HUES48 (cell line): ENCODE measurements around the gene ASXL1.

Experiments
- H3K27ac ChIP-seq: one replicate; pipeline ENCODE4 v1.7.0; 2013; ENCODE audit warnings: low read depth, low read length, inconsistent platforms
- H3K27me3 ChIP-seq: 2 replicates; pipeline ENCODE4 v1.6.1; 2013; ENCODE audit warnings: mild to moderate bottlenecking, low read length; ENCODE audit not compliant: control insufficient read depth, insufficient read depth
- H3K36me3 ChIP-seq: 2 replicates; pipeline ENCODE4 v1.6.1; 2013; ENCODE audit warnings: low read length; ENCODE audit not compliant: control insufficient read depth, insufficient read depth
- H3K4me1 ChIP-seq: 2 replicates; pipeline ENCODE4 v1.6.1; 2013; ENCODE audit warnings: mild to moderate bottlenecking, low read length; ENCODE audit not compliant: control insufficient read depth, insufficient read depth
- H3K4me3 ChIP-seq: 2 replicates; pipeline ENCODE4 v1.5.1; 2013; ENCODE audit warnings: mild to moderate bottlenecking, low read depth, low read length
- H3K9ac ChIP-seq: 2 replicates; pipeline ENCODE4 v1.6.1; 2013; ENCODE audit warnings: mild to moderate bottlenecking, low read depth, low read length, moderate library complexity
- H3K9me3 ChIP-seq: 2 replicates; pipeline ENCODE4 v1.6.1; 2013; ENCODE audit warnings: low read length; ENCODE audit not compliant: control insufficient read depth, insufficient read depth

ASXL1 gene

GRCh38 chr20:32449057-32449889 is 91.1 kb downstream of the ASXL1 start:
- peaks cover 67% of the 10 kb centered on the region for H3K36me3 ChIP-seq

DNA sequence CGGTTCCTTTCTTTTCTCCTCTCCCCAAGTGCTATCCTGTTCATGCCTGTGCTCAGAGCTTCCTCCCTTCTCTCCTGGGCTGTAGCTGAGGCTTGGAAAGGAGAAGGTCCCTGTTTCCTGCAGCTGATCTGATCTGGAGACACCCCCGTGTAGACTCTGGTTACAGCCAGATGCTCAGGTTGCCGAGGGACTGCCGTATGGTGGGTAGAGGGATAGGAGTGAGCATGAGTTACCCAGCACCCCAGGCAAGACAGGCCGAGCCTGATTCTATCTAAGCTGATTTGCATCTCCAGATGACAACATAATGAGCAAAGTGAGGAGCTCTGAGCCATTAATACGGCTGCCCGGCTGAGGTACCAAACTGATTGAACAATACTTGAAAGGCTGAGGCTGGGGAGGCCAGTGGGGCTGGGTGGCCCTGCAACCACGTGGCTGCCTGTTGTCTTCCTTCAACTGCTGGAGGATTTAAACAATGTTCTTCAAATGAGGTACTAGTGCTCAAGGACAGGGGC is 91.8 kb downstream of the ASXL1 start:
- H3K9ac ChIP-seq: no peak overlapping the region
- H3K9me3 ChIP-seq: no peaks in the 10 kb centered on the region
- H3K36me3 ChIP-seq: peaks cover 67% of the 10 kb centered on the region
- no peak overlapping the region for H3K4me3 ChIP-seq
- H3K27me3 ChIP-seq: no peaks in the 10 kb centered on the region
- no peak overlapping the region for H3K27ac ChIP-seq
- H3K4me1 ChIP-seq: peaks cover 4% of the 10 kb centered on the region; the same call in 1 of the 2 replicates

More at GRCh38 chr20:32449057-32449889, 91.1 kb downstream of the ASXL1 start:
- no peaks in the 10 kb centered on the region for H3K9me3 ChIP-seq
- no peak overlapping the region for H3K4me3 ChIP-seq
- no peaks in the 10 kb centered on the region for H3K27me3 ChIP-seq
- H3K27ac ChIP-seq: no peak overlapping the region
- H3K9ac ChIP-seq: no peak overlapping the region
- H3K4me1 ChIP-seq: peaks cover 7% of the 10 kb centered on the region; the same call in 1 of the 2 replicates

DNA sequence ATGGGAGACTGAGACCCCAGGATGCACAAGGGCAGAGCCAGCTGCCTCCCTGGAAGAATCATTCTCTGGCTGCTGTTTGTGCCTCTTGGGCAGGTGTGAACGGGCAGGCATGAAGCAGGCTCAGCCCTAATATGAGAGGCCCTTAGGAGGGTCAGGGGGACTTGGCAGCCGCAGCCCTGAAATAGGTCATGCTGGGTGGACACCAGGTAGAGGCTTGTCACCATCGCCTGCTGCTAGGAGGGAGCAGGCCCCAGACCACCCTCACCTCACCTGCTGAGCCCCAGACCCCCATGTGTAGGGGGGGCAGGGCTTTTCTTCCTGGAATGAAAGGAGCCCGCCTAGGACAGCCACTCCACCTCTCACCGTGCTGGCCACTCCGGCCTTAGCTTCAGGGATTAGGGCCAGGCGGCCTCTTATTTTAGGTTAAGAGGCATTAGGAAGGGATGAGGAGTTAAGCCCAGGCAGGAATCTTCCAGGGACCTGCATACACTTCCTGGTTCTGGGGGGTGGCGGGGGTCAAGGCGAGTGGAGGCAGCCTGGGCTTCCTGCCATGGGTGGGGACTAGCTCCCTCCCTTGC is 92.4 kb downstream of the ASXL1 start:
- no peaks in the 10 kb centered on the region for H3K4me1 ChIP-seq
- H3K27ac ChIP-seq: no peak overlapping the region
- H3K9ac ChIP-seq: no peak overlapping the region
- H3K27me3 ChIP-seq: no peaks in the 10 kb centered on the region
- H3K36me3 ChIP-seq: peaks cover 67% of the 10 kb centered on the region
- H3K9me3 ChIP-seq: no peaks in the 10 kb centered on the region
- no peak overlapping the region for H3K4me3 ChIP-seq

- no peak overlapping the region for H3K9ac ChIP-seq
- no peaks in the 10 kb centered on the region for H3K4me1 ChIP-seq
- no peak overlapping the region for H3K4me3 ChIP-seq
- H3K27me3 ChIP-seq: no peaks in the 10 kb centered on the region
- no peak overlapping the region for H3K27ac ChIP-seq
- no peaks in the 10 kb centered on the region for H3K9me3 ChIP-seq
- H3K36me3 ChIP-seq: peaks cover 66% of the 10 kb centered on the region
Measured at GRCh38 chr20:32451340-32451681, 93.2 kb downstream of the ASXL1 start.

GRCh38 chr20:32451682-32452461 is 93.7 kb downstream of the ASXL1 start:
- H3K27ac ChIP-seq: no peak overlapping the region
- no peak overlapping the region for H3K4me3 ChIP-seq
- peaks cover 60% of the 10 kb centered on the region for H3K36me3 ChIP-seq
- no peak overlapping the region for H3K9ac ChIP-seq
- H3K4me1 ChIP-seq: peaks cover 5% of the 10 kb centered on the region; the same call in 1 of the 2 replicates
- H3K27me3 ChIP-seq: no peaks in the 10 kb centered on the region
- no peaks in the 10 kb centered on the region for H3K9me3 ChIP-seq

- Histone ChIP-seq H3K27ac (no peak overlapping the region), H3K4me3 (no peak overlapping the region), H3K9ac (no peak overlapping the region), H3K27me3 (no peaks in the 10 kb centered on the region), H3K9me3 (no peaks in the 10 kb centered on the region), H3K4me1 (peaks cover 8% of the 10 kb centered on the region), H3K36me3 (peaks cover 53% of the 10 kb centered on the region)
Measured at GRCh38 chr20:32452776-32453466, 94.8 kb downstream of the ASXL1 start.

DNA sequence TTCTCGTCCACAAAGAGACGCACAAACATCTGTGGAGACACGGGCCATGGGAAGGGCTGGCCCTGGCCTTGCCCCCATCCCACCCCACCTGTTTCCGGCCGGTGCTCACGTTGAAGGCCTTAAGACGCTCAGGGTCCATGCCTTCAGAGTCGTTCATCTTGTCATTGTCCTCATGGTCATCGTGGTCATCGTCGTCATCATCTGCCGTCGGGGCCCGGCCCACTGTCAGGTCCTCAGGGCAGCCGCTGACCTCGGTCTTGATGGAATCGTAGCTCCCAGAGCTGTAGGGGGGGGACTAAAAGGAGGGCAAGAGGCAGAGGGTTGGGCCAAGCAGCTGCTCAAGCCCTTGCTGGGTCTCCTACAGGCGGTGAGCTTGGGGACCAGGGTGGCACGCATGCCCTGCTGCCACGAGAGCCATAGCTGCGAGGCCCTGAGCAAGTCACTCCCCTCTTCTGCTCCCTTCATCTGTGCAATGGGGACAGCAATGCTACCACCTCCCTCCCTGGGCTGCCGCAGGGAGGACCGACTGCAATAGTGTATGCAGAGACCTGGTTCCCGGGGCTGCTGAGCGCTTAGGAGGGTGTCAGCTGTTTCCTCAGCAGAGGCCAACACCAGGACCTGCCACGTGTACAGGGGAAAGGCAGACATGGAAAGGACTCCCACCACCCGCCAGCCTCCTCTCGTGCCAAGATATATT is 95.5 kb downstream of the ASXL1 start:
- Histone ChIP-seq H3K4me1 (peaks cover 13% of the 10 kb centered on the region), H3K36me3 (peaks cover 50% of the 10 kb centered on the region), H3K9ac (no peak overlapping the region), H3K4me3 (no peak overlapping the region), H3K27me3 (no peaks in the 10 kb centered on the region), H3K9me3 (no peaks in the 10 kb centered on the region), H3K27ac (no peak overlapping the region)

- Histone ChIP-seq H3K36me3 (peaks cover 45% of the 10 kb centered on the region), H3K9me3 (no peaks in the 10 kb centered on the region), H3K9ac (no peak overlapping the region), H3K4me1 (peaks cover 13% of the 10 kb centered on the region), H3K27me3 (no peaks in the 10 kb centered on the region), H3K27ac (no peak overlapping the region), H3K4me3 (no peak overlapping the region)
Measured at GRCh38 chr20:32454164-32455145, 96.3 kb downstream of the ASXL1 start.

DNA sequence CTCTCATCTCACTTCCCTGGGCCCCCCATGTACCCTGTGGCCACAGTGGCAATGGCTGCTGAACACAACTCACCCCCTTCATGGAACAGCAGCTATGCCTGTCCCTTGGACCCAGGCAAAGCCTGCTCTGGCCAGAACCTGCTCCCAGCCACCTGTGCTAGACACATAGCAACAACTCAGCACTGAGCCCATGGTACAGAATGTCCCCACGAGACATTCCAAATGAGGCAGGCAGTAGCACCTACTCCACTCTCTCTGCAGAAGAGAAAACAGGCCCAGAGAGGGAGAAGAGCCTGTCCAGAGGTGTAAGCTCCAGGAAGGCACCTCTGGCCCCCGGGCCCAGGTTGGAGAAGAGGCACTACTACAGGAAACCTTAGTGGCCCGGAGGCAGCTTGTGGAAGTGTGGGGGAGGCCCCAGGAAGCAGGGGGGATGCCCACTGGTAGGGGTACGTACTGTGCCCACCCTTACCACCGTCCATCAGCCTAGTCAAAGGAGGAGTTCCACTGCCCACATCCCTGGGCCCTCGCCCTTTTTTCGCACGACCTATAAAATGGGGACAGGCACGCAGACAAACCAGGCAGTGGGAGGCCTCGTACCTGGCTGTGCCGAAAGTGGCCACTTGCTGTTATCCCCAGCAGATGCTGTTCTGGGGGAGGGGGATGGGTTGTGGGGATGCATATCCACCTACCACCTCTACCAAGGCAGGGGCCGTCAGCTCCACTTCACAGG is 97.2 kb downstream of the ASXL1 start:
- Histone ChIP-seq H3K4me3 (no peak overlapping the region), H3K27me3 (no peaks in the 10 kb centered on the region), H3K36me3 (peaks cover 36% of the 10 kb centered on the region), H3K9ac (no peak overlapping the region), H3K9me3 (no peaks in the 10 kb centered on the region), H3K4me1 (peaks cover 13% of the 10 kb centered on the region), H3K27ac (no peak overlapping the region)
